ENCODE data around the gene LDLRAD3. TPM values are rescaled to one million over a fixed set of nuclear protein-coding genes. Genes with fewer than 3 reads are reported as not detected.

LDLRAD3 gene
- total RNA-seq, 1 experiment from 2014 or later: 11.4 TPM

DNA sequence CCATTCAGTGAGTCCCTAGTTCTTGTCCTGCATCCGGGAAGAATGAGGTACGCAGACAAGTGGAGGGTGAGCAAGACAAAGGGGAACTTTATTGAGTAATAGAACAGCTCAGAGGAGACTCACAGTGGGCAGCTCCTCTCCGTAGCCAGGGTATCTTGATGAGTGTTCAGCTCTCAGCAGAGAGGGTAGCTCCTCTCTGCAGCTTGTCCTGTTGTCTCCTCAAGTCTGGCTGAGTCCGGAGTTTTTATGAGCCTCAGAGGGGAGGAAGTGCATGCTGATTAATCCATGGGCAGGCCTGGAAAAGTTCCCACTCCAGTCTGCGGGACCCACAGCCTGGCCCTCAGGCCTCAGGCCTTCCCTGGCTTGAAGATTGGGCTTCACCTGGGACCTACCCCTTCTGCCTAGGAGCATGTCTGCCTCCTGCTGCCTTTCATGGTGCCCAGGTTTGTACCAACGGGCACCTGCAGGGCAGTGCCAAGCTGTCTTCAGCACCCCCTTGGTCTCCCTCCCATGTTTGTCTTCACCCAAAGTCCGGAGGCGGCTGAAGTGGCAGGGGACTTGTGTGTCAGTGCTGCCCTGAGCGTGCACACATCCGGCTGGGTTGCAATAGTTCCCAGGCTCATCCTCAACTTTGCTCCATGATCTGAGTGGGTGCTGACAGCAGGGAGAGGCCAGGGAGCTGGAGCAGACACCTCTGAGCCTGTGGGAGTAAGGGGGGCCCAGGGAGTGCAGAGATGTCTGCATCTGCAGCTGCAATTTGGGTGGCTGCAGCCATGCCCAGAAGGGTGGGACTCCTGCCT lies 134.2 kb downstream of the LDLRAD3 start:
- Histone ChIP-seq H3K4me3 (ENCODE audit: insufficient read depth, low read depth, low read length) (no peak overlapping the region), H3K27me3 (ENCODE audit: control insufficient read depth, insufficient read depth, low read length) (no peaks in the 10 kb centered on the region), H3K36me3 (replicated peaks; ENCODE audit: control insufficient read depth, insufficient read depth, low read length) (0 out of 2 replicates have a peak, but pooled peaks cover 3% of the 10 kb centered on the region)
- DNase-seq: no peak

DNA sequence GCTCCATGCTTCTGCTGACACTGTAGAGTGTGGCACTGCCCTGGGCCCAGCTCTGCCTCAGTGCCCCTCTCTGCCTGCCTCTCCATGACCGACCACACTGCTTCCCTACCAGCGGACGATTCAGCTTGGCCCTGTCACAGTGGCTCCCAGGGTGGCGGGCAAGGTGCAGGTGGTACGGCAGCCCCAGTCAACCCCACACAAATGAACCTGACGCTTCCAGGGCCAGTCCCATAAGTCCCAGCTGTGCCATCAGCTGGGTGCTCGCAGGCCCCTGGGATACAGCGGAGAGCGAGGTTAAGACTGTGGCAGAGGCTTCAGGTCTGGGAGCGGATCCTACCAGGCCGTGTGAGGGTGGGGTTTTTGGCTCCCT lies 134.8 kb downstream of the LDLRAD3 start:
- no peak overlapping the region for H3K4me3 ChIP-seq (ENCODE audit: insufficient read depth, low read depth, low read length)
- H3K36me3 ChIP-seq (replicated peaks; ENCODE audit: control insufficient read depth, insufficient read depth, low read length): 0 out of 2 replicates have a peak, but pooled peaks cover 3% of the 10 kb centered on the region
- no peak for DNase-seq
- H3K27me3 ChIP-seq (ENCODE audit: control insufficient read depth, insufficient read depth, low read length): no peaks in the 10 kb centered on the region

DNA sequence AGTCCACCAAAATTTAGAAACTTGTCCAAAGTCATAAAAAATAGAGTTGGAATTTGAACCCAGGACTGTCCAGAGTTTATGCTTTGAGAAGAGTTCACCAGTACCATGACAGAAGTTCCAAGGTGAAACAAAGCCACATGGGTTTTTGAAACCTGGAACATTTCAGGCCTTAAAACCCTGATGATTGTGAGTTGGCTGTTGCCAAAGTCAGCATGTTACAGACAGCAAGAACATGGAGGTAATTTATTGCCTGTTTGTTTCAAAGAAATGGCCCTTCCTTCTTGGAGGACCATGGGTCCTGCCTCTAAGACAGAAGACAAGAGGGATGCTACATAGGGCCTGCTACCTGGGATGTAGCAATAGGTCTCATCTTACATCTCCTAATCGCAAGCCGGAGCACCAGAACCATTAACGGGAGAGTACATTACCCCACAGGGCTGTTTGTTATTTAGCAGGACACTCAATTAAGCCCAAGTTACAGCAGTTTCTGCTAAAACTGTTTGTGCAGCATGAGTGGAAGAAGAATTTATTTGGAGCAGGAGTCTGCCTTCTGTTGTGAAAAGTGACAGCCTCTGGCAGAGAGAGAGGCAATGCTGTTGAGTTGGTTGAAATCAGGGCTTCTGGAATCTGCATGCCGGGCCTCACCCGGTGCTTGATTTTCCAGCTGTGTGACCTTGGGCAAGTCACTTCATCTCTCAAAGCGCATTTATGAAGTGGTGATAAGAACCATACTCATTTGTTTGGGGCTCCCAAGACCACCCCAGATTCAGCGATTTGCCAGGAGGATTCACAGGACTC lies 136.2 kb downstream of the LDLRAD3 start:
- H3K36me3 ChIP-seq (replicated peaks; ENCODE audit: control insufficient read depth, insufficient read depth, low read length): 0 out of 2 replicates have a peak, but pooled peaks cover 3% of the 10 kb centered on the region
- no peak overlapping the region for H3K4me3 ChIP-seq (ENCODE audit: insufficient read depth, low read depth, low read length)
- H3K27me3 ChIP-seq (ENCODE audit: control insufficient read depth, insufficient read depth, low read length): no peaks in the 10 kb centered on the region
- no peak for DNase-seq

DNA sequence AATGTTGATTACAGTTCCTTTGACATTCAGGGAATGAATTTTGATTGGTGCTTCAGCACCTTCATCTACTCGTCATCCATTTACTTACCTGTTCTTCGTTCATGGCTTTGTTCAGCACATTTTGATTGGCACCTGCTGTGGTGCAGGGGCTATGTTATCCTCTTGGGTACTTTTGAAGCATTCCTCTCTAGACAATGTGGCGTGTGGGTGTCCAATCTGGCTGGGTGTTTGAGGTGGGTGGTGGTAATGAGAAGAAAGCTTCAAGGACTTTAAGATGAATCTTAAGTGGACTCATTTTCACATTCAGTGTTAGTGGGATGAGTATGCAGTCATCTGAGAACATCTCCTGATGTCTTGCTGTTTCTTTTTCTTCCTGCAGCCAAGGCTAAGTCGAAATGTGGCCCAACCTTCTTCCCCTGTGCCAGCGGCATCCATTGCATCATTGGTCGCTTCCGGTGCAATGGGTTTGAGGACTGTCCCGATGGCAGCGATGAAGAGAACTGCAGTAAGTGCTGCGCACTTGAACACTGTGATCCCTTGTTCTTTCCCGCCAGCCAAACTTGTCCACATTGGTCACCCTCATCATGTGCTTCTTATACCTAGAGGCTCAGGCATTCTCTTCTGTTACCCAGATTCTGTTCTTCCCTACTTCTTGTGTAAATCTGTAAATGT lies 137.5 kb downstream of the LDLRAD3 start:
- 0 out of 2 replicates have a peak, but pooled peaks cover 3% of the 10 kb centered on the region for H3K36me3 ChIP-seq (replicated peaks; ENCODE audit: control insufficient read depth, insufficient read depth, low read length)
- no peak overlapping the region for H3K4me3 ChIP-seq (ENCODE audit: insufficient read depth, low read depth, low read length)
- DNase-seq: no peak
- H3K27me3 ChIP-seq (ENCODE audit: control insufficient read depth, insufficient read depth, low read length): no peaks in the 10 kb centered on the region

DNA sequence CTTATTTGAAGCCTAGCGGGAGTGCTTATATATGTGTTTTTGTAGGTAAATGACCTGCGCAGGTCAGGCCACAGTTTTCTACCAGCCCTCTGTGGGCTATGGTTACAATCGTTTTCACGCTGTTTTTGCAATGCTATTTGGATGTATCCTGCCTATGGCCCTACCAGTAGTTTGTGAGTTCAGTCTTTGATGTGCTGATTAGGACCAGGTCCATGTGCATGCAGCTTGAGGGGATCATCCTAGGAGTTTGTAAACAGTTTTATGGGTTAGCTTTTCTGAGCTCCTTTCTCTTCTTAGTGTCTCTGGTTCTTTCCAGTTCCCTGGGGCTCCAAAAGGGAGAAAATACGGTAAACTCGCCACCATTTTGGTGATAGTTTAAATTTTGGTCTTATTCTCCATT lies 142.5 kb downstream of the LDLRAD3 start:
- peak; percentile 57 for DNase-seq
- Histone ChIP-seq H3K36me3 (replicated peaks; ENCODE audit: control insufficient read depth, insufficient read depth, low read length) (0 out of 2 replicates have a peak, but pooled peaks cover 3% of the 10 kb centered on the region), H3K4me3 (ENCODE audit: insufficient read depth, low read depth, low read length) (no peak overlapping the region), H3K27me3 (ENCODE audit: control insufficient read depth, insufficient read depth, low read length) (no peaks in the 10 kb centered on the region)

- H3K36me3 ChIP-seq (replicated peaks; ENCODE audit: control insufficient read depth, insufficient read depth, low read length): no peaks in the 10 kb centered on the region
- H3K4me3 ChIP-seq (ENCODE audit: insufficient read depth, low read depth, low read length): no peak overlapping the region
- no peak for DNase-seq
- H3K27me3 ChIP-seq (ENCODE audit: control insufficient read depth, insufficient read depth, low read length): no peaks in the 10 kb centered on the region
These were observed 144.6 kb downstream of the LDLRAD3 start for GRCh38 chr11:36088266-36088972.

DNA sequence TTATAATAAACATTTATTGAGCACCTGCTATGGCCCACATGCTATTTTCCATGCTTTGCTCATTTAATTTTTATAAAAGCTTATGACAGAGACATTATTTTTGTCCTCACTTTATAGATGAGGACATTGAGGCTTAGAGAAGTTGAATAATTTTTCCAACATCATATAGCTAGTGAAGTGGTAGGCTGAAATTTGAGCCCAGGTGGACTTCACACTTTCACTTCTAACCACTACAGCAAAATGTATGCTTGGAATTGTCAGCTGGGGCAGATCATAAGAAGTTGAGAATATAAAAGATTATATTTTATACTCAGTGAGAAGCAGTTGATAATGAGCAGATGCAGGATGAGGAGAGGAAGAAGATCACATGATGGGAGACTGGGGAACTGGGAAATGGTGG lies 146.1 kb downstream of the LDLRAD3 start:
- H3K27me3 ChIP-seq (ENCODE audit: control insufficient read depth, insufficient read depth, low read length): no peaks in the 10 kb centered on the region
- DNase-seq: no peak
- H3K4me3 ChIP-seq (ENCODE audit: insufficient read depth, low read depth, low read length): no peak overlapping the region
- H3K36me3 ChIP-seq (replicated peaks; ENCODE audit: control insufficient read depth, insufficient read depth, low read length): no peaks in the 10 kb centered on the region

DNA sequence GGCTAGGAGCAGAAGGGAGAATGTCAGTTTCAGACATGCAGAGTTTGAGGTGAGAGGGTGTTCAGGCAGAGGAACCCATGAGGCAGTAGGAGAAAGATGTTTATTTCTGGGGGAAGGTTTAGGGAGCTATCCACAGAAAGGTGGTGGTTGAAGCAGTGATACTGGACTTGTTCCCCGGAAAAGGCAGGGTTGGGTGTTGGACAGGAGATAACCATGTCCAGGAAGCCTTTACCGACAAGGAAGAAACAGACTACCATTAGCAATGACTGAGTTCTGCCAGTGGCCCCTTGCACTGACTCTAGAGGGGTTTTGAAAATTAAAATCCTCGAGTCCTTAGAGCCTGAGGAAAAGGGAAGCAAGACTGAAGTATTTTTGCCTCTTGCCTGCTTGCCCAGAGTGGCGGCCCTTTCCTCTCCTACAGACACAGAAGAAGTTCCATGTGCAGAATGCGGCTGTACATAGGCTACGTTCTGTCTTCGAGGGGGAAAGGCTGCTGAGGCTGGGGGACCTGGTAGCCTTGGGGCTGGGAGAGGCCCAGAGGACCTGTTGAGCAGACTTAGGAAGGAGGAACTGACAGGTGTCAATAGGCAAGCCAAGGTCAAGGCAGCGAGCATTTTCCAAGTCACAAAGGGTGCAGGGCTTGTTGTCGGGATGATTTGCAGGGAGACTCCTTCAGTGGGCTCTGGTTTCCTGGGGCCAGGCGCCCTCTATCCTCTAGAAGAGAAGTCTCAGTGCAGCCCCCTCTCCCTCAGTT lies 146.7 kb downstream of the LDLRAD3 start:
- H3K27me3 ChIP-seq (ENCODE audit: control insufficient read depth, insufficient read depth, low read length): no peaks in the 10 kb centered on the region
- H3K36me3 ChIP-seq (replicated peaks; ENCODE audit: control insufficient read depth, insufficient read depth, low read length): 0 out of 2 replicates have a peak, but pooled peaks cover under 1% of the 10 kb centered on the region
- peak; percentile 36 for DNase-seq

GRCh38 chr11:36091256-36091811 lies 147.5 kb downstream of the LDLRAD3 start:
- DNase-seq: no peak
- no peaks in the 10 kb centered on the region for H3K27me3 ChIP-seq (ENCODE audit: control insufficient read depth, insufficient read depth, low read length)
- H3K4me3 ChIP-seq (ENCODE audit: insufficient read depth, low read depth, low read length): no peak overlapping the region
- 0 out of 2 replicates have a peak, but pooled peaks cover 2% of the 10 kb centered on the region for H3K36me3 ChIP-seq (replicated peaks; ENCODE audit: control insufficient read depth, insufficient read depth, low read length)

More for the DNA sequence above, 146.7 kb downstream of the LDLRAD3 start:
- H3K4me3 ChIP-seq (ENCODE audit: insufficient read depth, low read depth, low read length): no peak overlapping the region

DNA sequence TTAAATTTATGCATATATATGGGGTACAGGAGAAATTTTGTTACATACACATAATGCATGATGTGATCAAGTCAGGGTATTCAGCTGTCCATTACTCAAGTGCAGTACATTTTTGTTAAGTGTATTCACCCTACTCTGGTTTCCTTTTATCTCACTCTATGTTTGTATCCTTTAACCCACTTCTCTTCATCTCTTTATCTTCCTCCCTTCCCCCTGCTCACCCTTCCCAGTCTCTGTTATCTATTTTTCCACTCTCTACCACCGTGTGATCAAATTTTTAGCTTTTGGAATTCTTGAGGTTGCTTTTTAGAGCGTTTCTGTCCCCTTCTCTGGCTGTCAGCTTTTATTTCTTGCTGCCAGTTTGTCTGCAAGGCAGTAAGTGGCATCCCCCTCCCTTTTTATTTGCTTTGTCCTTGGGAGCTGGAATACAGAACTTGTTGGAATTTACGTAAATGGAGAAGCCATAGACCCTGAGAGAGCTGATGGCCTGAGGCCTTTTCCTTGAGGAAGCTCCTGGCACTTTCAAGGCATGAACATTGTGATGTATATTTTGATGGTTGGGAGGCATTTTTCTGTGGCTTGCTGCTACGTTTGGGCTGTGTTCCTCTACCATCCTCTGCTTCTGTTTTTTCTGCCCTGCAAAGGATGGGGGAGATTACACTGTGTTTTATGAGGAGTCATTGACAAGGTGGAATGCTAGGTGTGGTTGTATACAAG lies 148.6 kb downstream of the LDLRAD3 start:
- H3K4me3 ChIP-seq (ENCODE audit: insufficient read depth, low read depth, low read length): no peak overlapping the region
- H3K36me3 ChIP-seq (replicated peaks; ENCODE audit: control insufficient read depth, insufficient read depth, low read length): 0 out of 2 replicates have a peak, but pooled peaks cover 2% of the 10 kb centered on the region
- peak; percentile 50 for DNase-seq
- H3K27me3 ChIP-seq (ENCODE audit: control insufficient read depth, insufficient read depth, low read length): no peaks in the 10 kb centered on the region

- Histone ChIP-seq H3K27me3 (ENCODE audit: control insufficient read depth, insufficient read depth, low read length) (no peaks in the 10 kb centered on the region), H3K4me3 (ENCODE audit: insufficient read depth, low read depth, low read length) (no peak overlapping the region), H3K36me3 (replicated peaks; ENCODE audit: control insufficient read depth, insufficient read depth, low read length) (peaks cover 2% of the 10 kb centered on the region; the same call in 1 of the 2 replicates)
- no peak for DNase-seq
These were observed 149.7 kb downstream of the LDLRAD3 start for GRCh38 chr11:36093548-36093947.

GRCh38 chr11:36094164-36094563 lies 150.3 kb downstream of the LDLRAD3 start:
- Histone ChIP-seq H3K36me3 (replicated peaks; ENCODE audit: control insufficient read depth, insufficient read depth, low read length) (peaks cover 2% of the 10 kb centered on the region; the same call in 1 of the 2 replicates), H3K4me3 (ENCODE audit: insufficient read depth, low read depth, low read length) (no peak overlapping the region), H3K27me3 (ENCODE audit: control insufficient read depth, insufficient read depth, low read length) (no peaks in the 10 kb centered on the region)
- DNase-seq: no peak

- DNase-seq: no peak
- H3K4me3 ChIP-seq (ENCODE audit: insufficient read depth, low read depth, low read length): no peak overlapping the region
- H3K27me3 ChIP-seq (ENCODE audit: control insufficient read depth, insufficient read depth, low read length): no peaks in the 10 kb centered on the region
- H3K36me3 ChIP-seq (replicated peaks; ENCODE audit: control insufficient read depth, insufficient read depth, low read length): peaks cover 3% of the 10 kb centered on the region; the same call in 1 of the 2 replicates
These were observed 151.9 kb downstream of the LDLRAD3 start for GRCh38 chr11:36095716-36096115.

All from H7 (cell line).